ENCODE results near the gene TPM3.
A peak's percentile ranks its signal among the peaks of the same experiment; 100 is the strongest.
"Not testable (repeated sequence)": the region's sequence is repeated elsewhere in the genome, so short reads cannot be mapped to it uniquely, and the experiment has no call there.

TPM3 gene

DNA sequence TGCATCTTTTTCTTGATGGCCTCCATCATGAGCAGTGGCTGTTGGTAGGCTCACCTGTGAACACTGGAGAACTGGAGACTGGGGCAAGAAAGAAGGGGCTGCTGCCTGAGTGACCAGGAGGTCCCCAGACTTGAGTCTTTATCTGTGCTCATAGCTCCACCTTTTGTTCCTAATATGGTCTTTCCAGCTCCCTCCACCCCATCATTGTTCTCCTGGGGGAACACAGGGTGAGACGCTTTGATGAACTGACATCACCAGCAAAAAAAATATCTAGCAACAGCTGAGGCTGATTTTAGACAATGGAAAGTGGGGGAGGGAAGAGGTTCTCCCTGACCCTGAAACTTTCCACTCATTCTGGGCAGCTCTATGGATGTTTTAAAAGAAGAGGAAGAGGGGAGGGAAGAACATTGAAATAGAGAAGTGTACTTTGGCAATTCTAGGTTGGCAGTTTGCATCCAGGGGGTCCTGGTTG is at the start of gene TPM3:
Gene TPM3 (minus strand): TSS at position 111 of the 472 bp plus-strand sequence. CDS start 82 bp downstream, at position 29.
- no peak for DNase-seq

DNA sequence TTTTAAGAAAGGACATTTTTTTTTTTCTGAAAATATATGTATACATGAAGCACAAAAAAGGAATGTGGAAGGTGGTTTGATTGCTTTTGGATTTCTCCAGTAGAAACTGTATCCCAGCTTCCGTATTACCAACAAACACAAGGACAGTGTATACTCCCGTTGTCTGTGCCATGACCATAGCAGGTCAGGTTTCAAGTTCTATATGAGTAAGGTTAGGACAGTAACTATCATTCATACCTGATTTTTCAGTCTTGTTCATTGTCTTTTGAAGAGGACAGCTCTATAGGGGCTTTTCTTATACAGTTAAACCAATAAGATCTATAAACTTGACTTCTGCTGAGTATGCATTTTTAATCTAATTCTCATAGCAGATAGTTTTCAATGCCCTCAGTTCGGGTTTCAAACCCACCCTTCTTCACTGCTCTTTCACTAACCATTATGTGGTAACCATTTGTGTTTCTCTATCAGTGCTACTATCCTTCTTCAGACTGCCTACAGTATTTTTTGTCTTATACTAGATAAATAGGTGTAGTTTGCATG is 48.5 kb upstream of the TPM3 start:
- no peak for DNase-seq

DNA sequence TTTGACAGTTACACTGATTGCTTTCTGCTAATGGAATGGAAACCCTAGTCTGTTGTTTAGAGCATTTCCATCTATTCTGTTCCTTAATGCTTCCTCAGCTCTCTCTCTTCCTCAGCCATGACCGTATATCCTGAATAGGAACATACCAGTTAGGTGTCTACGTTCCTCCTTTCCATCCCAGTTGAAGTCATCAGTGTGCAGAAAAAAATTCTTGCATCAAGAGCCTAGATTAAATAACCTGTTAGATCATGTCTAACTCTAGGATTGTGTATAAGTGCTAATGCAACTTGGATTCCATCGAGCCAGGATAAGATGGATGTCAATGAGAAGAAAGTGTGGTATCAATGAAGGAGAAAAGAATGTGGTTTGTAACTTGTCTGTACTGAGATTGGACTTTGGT is 47.6 kb upstream of the TPM3 start:
- no peak for DNase-seq

GRCh38 chr1:154237880-154238506 is 46.1 kb upstream of the TPM3 start:
- DNase-seq = no peak

DNA sequence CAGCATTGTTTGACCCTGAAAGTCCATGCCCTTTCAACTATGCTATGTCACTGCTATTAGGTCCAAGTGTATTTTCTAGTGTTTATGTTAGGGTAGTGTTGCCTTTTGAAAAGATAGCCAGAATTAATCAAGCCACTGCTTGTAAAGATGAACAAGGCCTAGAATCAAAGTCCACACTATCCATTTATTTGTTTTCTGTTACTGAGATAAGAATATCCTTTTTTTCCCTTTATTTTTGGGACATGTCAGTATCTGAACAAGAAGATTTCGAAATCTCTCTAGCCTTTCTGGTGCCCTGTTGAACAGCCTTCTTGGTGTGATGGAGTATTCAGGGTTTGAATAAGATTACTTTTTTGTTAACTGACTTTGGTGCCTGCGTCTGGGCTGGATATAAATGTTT is 45.5 kb upstream of the TPM3 start:
- no peak for DNase-seq

- no peak for DNase-seq
Measured at GRCh38 chr1:154236855-154237254, 45.0 kb upstream of the TPM3 start.

DNA sequence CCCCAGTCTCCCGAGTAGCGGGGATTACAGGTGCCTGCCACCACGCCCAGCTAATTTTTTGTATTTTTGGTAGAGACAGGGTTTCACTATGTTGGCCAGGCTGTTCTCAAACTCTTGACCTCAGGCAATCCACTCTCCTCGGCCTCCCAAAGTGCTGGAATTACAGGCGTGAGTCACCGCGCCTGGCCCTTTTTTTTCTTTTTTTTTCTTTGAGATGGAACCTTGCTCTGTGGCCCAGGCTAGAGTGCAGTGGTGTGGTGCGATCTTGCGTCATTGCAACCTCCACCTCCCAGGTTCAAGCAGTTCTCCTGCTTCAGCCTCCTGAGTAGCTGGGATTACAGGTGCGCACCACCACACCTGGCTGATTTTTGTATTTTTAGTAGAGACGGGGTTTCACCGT is 41.2 kb upstream of the TPM3 start:
- not testable (repeated sequence) for DNase-seq

- not testable (repeated sequence) for DNase-seq
Measured at GRCh38 chr1:154231112-154231511, 39.2 kb upstream of the TPM3 start.

DNA sequence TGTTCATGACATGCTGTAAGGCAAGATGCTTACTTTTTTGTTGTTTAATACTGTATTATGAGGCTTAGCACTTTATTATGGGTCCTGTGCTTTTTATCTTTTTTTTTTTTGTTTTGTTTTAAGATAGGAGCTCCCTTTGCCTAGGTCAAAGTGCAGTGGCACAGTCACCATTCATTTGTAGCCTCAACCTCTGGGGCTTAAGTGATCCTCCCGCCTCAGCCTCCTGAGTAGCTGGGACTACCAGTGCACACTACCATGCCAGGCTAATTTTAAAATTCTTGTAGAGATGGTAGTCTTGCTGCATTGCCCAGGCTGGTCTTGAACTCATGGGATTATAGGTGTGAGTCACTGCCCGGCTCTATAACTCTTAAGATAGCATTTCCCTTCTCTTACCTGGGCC is 33.5 kb upstream of the TPM3 start:
- DNase-seq = no peak

GRCh38 chr1:154223621-154224020 is 31.7 kb upstream of the TPM3 start:
- DNase-seq = no peak

DNA sequence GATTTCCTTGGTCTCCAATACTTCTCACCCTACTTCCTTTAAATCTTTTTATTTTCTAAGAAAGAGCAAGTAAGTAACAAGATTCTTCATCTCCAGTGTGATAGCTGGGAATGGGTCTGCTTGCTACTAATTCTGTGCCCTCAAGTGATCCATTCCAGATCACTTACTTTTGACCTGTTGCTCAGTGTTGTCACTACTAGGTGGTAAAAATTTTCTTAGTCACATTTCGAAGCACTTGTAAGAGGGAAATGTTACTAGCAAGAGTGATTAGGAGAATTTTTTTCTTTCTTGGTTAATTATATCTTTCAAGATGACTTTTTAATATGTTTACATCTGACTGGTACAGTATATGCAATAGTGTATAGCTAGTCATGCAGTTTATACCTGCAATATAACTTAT is 31.0 kb upstream of the TPM3 start:
- DNase-seq = no peak

DNA sequence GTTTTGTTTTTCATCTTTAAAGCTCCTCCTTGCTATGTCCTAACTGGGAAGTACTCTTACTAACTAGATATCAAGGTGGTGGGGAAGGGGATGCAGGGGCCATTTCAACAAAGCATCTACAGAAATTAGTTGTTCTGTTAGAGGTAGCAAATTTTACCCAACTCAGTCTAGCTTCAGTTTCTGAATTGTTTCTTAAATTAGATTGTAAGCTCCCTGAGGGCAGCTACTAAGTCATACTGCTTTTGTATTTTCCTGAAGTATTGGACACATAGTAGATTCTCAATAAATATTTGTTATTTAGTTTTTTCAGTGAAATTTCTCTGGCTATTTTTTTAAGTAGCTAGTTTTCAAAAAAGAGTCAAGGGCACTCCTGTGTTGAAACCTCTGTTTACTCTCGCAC is 30.6 kb upstream of the TPM3 start:
- DNase-seq = no peak

GRCh38 chr1:154221278-154222001 is 29.5 kb upstream of the TPM3 start:
- peak; percentile 87 for DNase-seq

- no peak for DNase-seq
Measured at GRCh38 chr1:154220970-154221277, 29.0 kb upstream of the TPM3 start.

GRCh38 chr1:154220071-154220969 is 28.4 kb upstream of the TPM3 start, which contains the start of gene UBAP2L:
UBAP2L (plus strand) TSS chr1:154220955; CDS start chr1:154225124, 4,169 bp downstream.
- peak; percentile 97 for DNase-seq

GRCh38 chr1:154219541-154219940 is 27.6 kb upstream of the TPM3 start:
- peak; percentile 55 for DNase-seq

GRCh38 chr1:154218545-154218944 is 26.6 kb upstream of the TPM3 start:
- DNase-seq = peak; percentile 13

- DNase-seq = no peak
Measured at GRCh38 chr1:154213274-154213673, 21.4 kb upstream of the TPM3 start.

GRCh38 chr1:154212083-154212482 is 20.2 kb upstream of the TPM3 start:
- peak; percentile 26 for DNase-seq

- DNase-seq = peak; percentile 28
Measured at GRCh38 chr1:154208677-154209388, 16.9 kb upstream of the TPM3 start.

GRCh38 chr1:154207262-154207661 is 15.4 kb upstream of the TPM3 start:
- DNase-seq = peak; percentile 47

GRCh38 chr1:154206196-154206595 is 14.3 kb upstream of the TPM3 start, which contains the start of gene CFAP141:
CFAP141 (minus strand) TSS chr1:154206333; CDS start chr1:154206307, 26 bp downstream.
- peak; percentile 55 for DNase-seq

Data from activated CD8-positive, alpha-beta memory T cell treated with anti-CD3 and anti-CD28 coated beads for 24 hours (primary cell).